Skeletal muscle satellite cell (primary cell): ENCODE data around the gene KIF26B.
"Not testable (repeated sequence)": the region's sequence is repeated elsewhere in the genome, so short reads cannot be mapped to it uniquely, and the experiment has no call there.

Source experiments
- H3K27me3 ChIP-seq: 2 replicates; pipeline ENCODE4 v1.7.0; 2013; ENCODE audit warnings: low read length; ENCODE audit not compliant: control insufficient read depth, insufficient read depth
- H3K36me3 ChIP-seq: 2 replicates; pipeline ENCODE4 v1.7.0; 2013; ENCODE audit warnings: mild to moderate bottlenecking, control low read depth, low read length; ENCODE audit not compliant: insufficient read depth
- H3K4me1 ChIP-seq: 2 replicates; pipeline ENCODE4 v1.7.0; 2013; ENCODE audit warnings: low read length; ENCODE audit not compliant: control insufficient read depth, insufficient read depth
- H3K4me2 ChIP-seq: 2 replicates; pipeline ENCODE4 v1.7.0; 2013; ENCODE audit warnings: mild to moderate bottlenecking, low read length
- H3K4me3 ChIP-seq: 2 replicates; pipeline ENCODE4 v1.7.0; 2013; ENCODE audit warnings: low read length
- H3K9ac ChIP-seq: 2 replicates; pipeline ENCODE4 v1.7.0; 2013; ENCODE audit warnings: mild to moderate bottlenecking, low read depth, low read length, moderate library complexity
- H3K9me3 ChIP-seq: replicated peaks from 2 replicates; pipeline ENCODE4 v1.7.0; 2013; ENCODE audit warnings: mild to moderate bottlenecking, control low read depth, low read length

The KIF26B gene

GRCh38 chr1:245718951-245719350 is 564.2 kb downstream of the KIF26B start:
- Histone ChIP-seq H3K9ac (no peak overlapping the region), H3K4me3 (no peak overlapping the region), H3K4me1 (peaks cover 16% of the 10 kb centered on the region), H3K9me3 (no peaks in the 10 kb centered on the region), H3K36me3 (no peaks in the 10 kb centered on the region), H3K4me2 (no peak overlapping the region), H3K27me3 (no peaks in the 10 kb centered on the region)

GRCh38 chr1:245721488-245721887 is 566.7 kb downstream of the KIF26B start:
- Histone ChIP-seq H3K9ac (no peak overlapping the region), H3K27me3 (no peaks in the 10 kb centered on the region), H3K9me3 (no peaks in the 10 kb centered on the region), H3K4me3 (no peak overlapping the region), H3K36me3 (no peaks in the 10 kb centered on the region), H3K4me2 (no peak overlapping the region), H3K4me1 (peaks cover 3% of the 10 kb centered on the region)

GRCh38 chr1:245728035-245728434 is 573.2 kb downstream of the KIF26B start:
- H3K9ac ChIP-seq, H3K36me3 ChIP-seq, H3K27me3 ChIP-seq, H3K4me3 ChIP-seq, H3K9me3 ChIP-seq, H3K4me1 ChIP-seq, H3K4me2 ChIP-seq: not testable (repeated sequence)

DNA sequence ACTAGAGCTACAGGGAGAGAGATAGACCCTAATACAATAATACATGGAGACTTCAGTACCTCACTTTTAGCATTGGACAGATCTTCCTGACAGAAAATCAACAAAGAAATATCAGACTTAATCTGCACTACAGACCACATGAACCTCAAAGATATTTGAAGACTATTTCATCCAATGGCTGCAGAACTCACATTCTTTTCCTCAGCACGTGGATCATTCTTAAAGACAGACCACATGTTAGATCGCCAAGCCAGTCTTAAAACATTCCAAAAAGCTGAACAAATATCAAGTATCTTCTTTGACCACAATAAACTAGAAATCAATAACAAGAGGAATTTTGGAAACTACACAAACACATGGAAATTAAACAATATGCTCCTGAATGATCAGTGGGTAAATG is 576.0 kb downstream of the KIF26B start:
- Histone ChIP-seq H3K27me3 (no peaks in the 10 kb centered on the region), H3K36me3 (no peaks in the 10 kb centered on the region), H3K4me1 (no peaks in the 10 kb centered on the region), H3K4me3 (no peak overlapping the region), H3K9me3 (peaks cover 3% of the 10 kb centered on the region), H3K9ac (no peak overlapping the region), H3K4me2 (no peak overlapping the region)

DNA sequence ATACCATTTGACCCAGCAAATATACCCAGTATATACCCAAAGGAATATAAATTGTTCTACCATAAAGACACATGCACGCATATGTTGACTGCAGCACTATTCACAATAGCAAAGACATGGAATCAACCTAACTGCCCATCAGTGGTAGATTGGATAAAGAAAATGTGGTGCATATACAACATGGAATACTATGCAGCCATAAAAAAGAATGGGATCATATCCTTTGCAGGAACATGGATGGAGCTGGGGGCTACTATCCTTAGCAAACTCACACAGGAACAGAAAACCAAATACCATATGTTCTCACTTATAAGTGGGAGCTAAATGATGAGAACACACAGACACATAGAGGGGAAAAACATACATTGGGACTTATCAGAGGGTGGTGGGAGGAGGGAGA is 585.6 kb downstream of the KIF26B start:
- H3K4me3 ChIP-seq, H3K4me1 ChIP-seq, H3K4me2 ChIP-seq, H3K36me3 ChIP-seq, H3K9ac ChIP-seq, H3K9me3 ChIP-seq, H3K27me3 ChIP-seq: not testable (repeated sequence)

- Histone ChIP-seq H3K4me1 (no peaks in the 10 kb centered on the region), H3K27me3 (no peaks in the 10 kb centered on the region), H3K9me3 (no peaks in the 10 kb centered on the region), H3K9ac (no peak overlapping the region), H3K4me3 (no peak overlapping the region), H3K4me2 (no peak overlapping the region), H3K36me3 (no peaks in the 10 kb centered on the region)
Measured at GRCh38 chr1:245742896-245743295, 588.1 kb downstream of the KIF26B start.

- Histone ChIP-seq H3K4me1 (no peaks in the 10 kb centered on the region), H3K4me3 (no peak overlapping the region), H3K9me3 (no peaks in the 10 kb centered on the region), H3K4me2 (no peak overlapping the region), H3K27me3 (no peaks in the 10 kb centered on the region), H3K9ac (no peak overlapping the region), H3K36me3 (peaks cover 5% of the 10 kb centered on the region)
Measured at GRCh38 chr1:245748240-245748639, 593.5 kb downstream of the KIF26B start.

DNA sequence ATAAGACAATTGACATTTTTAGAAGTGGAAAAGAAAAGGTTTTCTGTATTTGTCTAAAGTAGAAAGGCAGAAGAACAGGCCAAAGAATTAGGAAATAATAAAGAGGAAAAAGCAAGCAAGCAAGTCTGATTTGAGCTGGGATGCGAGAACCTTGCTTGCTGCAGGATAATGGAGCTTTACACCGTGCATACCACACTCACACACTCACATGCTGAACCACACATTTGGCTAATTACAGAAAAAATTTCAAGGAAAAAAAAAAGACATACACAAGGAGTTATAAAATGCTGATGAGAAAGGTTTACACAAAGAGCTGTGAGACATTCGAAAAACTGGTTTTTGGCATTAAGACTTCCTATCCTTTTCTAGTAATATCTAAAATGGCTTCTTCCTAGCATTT is 593.9 kb downstream of the KIF26B start:
- H3K4me2 ChIP-seq, result no peak overlapping the region
- no peak overlapping the region for H3K4me3 ChIP-seq
- no peaks in the 10 kb centered on the region for H3K4me1 ChIP-seq
- H3K36me3 ChIP-seq, result peaks cover 5% of the 10 kb centered on the region
- no peak overlapping the region for H3K9ac ChIP-seq
- H3K9me3 ChIP-seq, result no peaks in the 10 kb centered on the region
- no peaks in the 10 kb centered on the region for H3K27me3 ChIP-seq

DNA sequence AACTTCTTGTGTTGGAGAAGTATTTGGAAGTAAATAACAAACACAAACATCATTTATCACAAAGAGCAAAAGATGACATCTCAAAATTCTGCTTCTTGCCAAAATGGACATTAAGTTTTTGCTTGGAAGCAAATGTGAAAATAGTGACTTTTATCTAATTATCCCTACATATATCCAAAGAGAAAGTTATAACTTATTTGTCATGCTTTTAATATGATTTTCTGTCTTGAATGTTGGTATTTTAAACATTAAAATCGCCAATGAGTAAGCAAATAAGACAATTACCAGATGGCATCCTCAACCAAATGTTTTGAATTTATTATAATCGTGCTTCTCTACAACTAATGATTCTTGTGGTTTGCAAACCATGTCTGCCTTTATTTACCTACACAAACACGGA is 594.3 kb downstream of the KIF26B start:
- H3K4me2 ChIP-seq, result no peak overlapping the region
- H3K36me3 ChIP-seq, result peaks cover 5% of the 10 kb centered on the region
- H3K4me1 ChIP-seq, result no peaks in the 10 kb centered on the region
- no peak overlapping the region for H3K4me3 ChIP-seq
- H3K27me3 ChIP-seq, result no peaks in the 10 kb centered on the region
- H3K9me3 ChIP-seq, result no peaks in the 10 kb centered on the region
- H3K9ac ChIP-seq, result no peak overlapping the region

DNA sequence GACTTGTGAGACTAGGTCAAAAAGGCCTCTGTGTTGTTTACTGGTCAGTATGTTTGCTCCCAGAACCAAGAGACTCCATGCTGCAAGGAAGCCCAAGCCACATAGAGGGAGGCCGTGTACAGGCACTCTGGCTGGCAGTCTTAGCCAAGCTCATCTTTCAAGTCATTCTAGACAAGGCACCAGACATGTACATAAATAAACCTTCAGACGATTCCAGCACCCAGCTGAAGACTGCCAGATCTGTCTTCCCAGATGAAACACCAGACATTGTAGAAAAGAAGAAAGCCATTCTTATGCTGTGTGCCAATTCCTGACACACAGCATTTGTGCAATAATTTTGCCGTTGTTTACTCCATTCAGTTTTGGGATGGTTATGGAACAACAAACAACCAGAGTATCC is 595.5 kb downstream of the KIF26B start:
- Histone ChIP-seq H3K9me3 (no peaks in the 10 kb centered on the region), H3K27me3 (no peaks in the 10 kb centered on the region), H3K4me2 (no peak overlapping the region), H3K4me3 (no peak overlapping the region), H3K36me3 (peaks cover 5% of the 10 kb centered on the region), H3K9ac (no peak overlapping the region), H3K4me1 (no peaks in the 10 kb centered on the region)

GRCh38 chr1:245751116-245751515 is 596.3 kb downstream of the KIF26B start:
- Histone ChIP-seq H3K4me2 (no peak overlapping the region), H3K9me3 (no peaks in the 10 kb centered on the region)

DNA sequence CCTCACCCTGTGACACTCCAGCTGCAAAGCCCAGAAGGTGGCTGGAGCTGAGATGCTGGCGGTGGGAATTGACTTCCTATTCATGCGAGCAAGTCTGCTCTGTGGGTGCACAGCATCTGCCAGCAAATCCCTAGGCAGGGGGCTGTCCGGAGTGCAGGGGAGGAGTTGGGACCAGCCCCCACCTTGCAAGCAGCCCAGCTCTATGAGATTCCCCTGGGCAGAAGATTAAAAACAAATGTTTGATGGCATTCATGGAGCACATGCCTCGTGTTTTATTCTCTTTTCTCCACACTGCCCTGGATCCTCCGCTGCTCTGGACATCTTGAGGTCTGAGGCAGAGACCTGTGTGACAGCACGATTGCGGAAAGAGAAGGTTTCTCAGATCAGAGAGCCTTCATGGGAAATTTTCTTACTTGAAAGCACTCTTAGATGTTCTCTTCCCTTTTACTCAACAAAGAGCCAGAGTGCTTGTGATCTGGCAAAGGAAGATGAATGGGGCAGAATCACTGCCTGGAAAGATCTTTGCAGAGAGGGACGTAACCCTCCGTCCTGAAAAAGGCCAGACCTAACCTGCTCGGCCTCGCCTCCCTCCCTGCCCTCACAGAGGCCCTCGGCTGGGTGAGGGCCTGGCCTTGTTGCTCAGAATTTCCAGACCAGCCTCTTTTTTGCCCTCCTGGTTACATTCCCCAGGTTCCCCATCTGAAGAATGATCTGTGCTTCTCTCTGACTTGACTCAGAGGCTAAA is 597.1 kb downstream of the KIF26B start:
- H3K27me3 ChIP-seq, result no peaks in the 10 kb centered on the region
- H3K9me3 ChIP-seq, result no peaks in the 10 kb centered on the region
- no peak overlapping the region for H3K4me2 ChIP-seq
- peaks cover 5% of the 10 kb centered on the region for H3K36me3 ChIP-seq
- H3K9ac ChIP-seq, result no peak overlapping the region
- no peaks in the 10 kb centered on the region for H3K4me1 ChIP-seq
- no peak overlapping the region for H3K4me3 ChIP-seq

More at GRCh38 chr1:245751116-245751515, 596.3 kb downstream of the KIF26B start:
- no peaks in the 10 kb centered on the region for H3K4me1 ChIP-seq
- H3K27me3 ChIP-seq, result no peaks in the 10 kb centered on the region
- H3K9ac ChIP-seq, result no peak overlapping the region
- H3K36me3 ChIP-seq, result peaks cover 5% of the 10 kb centered on the region
- H3K4me3 ChIP-seq, result no peak overlapping the region
